IMR-90 (cell line): ENCODE results near the gene CD151. TPM values are rescaled to one million over a fixed set of nuclear protein-coding genes. Genes with fewer than 3 reads are reported as not detected.

Source experiments
- ATAC-seq: fragments of 200-7000 bp; cut with Tn5 transposase; 2 replicates; pipeline ENCODE4 v1.9.1; 2020; ENCODE audit warnings: low read depth, mild to moderate bottlenecking, moderate library complexity
- BruUV-seq: library from RNA; stranded (reverse); fragments of 400-500 nt; replicated peaks from 2 replicates; lab custom pipeline; 2021; lab: Mats Ljungman, UMichigan
- CTCF ChIA-PET: fragments of 300-600 bp; formaldehyde crosslinking; extraction: SDS; loops from one replicate; lab custom pipeline; 2021; ENCODE audit warnings: antibody characterized with exemption; lab: Yijun Ruan, JAX
- POLR2A ChIA-PET: fragments of 300-600 bp; sonication (Branson Sonifier 250); formaldehyde crosslinking; loops from one replicate; lab custom pipeline; 2022; ENCODE audit warnings: antibody characterized with exemption; ENCODE audit not compliant: unreplicated experiment; lab: Charles Lee
- DNase-seq: peaks from one replicate; pipeline ENCODE4 v3.0.0; 2013
- H2AFZ ChIP-seq: replicated peaks from 2 replicates; pipeline ENCODE3; 2013; ENCODE audit warnings: low read length, mild to moderate bottlenecking; ENCODE audit not compliant: poor library complexity
- H2AK5ac ChIP-seq: 2 replicates; pipeline ENCODE4 v1.6.1; 2013; ENCODE audit warnings: low read depth, low read length, inconsistent platforms
- H2AK9ac ChIP-seq: replicated peaks from 2 replicates; pipeline ENCODE3; 2013; ENCODE audit warnings: mild to moderate bottlenecking, low read depth, low read length, moderate library complexity; ENCODE audit not compliant: poor library complexity
- H2BK120ac ChIP-seq: 2 replicates; pipeline ENCODE4 v1.6.1; 2013; ENCODE audit warnings: low read depth, low read length, inconsistent platforms
- H2BK15ac ChIP-seq: 3 replicates; pipeline ENCODE4 v1.6.1; 2013; ENCODE audit warnings: low read depth, low read length, inconsistent platforms
- H2BK20ac ChIP-seq: 2 replicates; pipeline ENCODE4 v1.6.1; 2013; ENCODE audit warnings: low read depth, mild to moderate bottlenecking, inconsistent platforms, low read length, moderate library complexity
- H2BK5ac ChIP-seq: 2 replicates; pipeline ENCODE4 v1.6.1; 2013; ENCODE audit warnings: mild to moderate bottlenecking, low read depth, low read length, inconsistent platforms; ENCODE audit not compliant: poor library complexity, severe bottlenecking
- H3K14ac ChIP-seq: replicated peaks from 2 replicates; pipeline ENCODE4 v1.6.1; 2013; ENCODE audit warnings: low read depth, low read length, inconsistent platforms
- H3K18ac ChIP-seq: 2 replicates; pipeline ENCODE4 v1.6.1; 2013; ENCODE audit warnings: low read depth, low read length, control low read depth
- H3K23ac ChIP-seq: 2 replicates; pipeline ENCODE4 v1.6.1; 2013; ENCODE audit warnings: low read depth, low read length, inconsistent platforms
- H3K27ac ChIP-seq: 2 replicates; pipeline ENCODE4 v1.5.1; 2013; ENCODE audit warnings: mild to moderate bottlenecking, control low read depth, low read length; ENCODE audit not compliant: insufficient read depth
- H3K27me3 ChIP-seq: 2 replicates; pipeline ENCODE4 v1.6.1; 2013; ENCODE audit warnings: low read length; ENCODE audit not compliant: control insufficient read depth, insufficient read depth
- H3K36me3 ChIP-seq: 2 replicates; pipeline ENCODE4 v1.6.1; 2013; ENCODE audit warnings: low read length, mixed read lengths; ENCODE audit not compliant: control insufficient read depth, insufficient read depth
- H3K4ac ChIP-seq: 2 replicates; pipeline ENCODE4 v1.6.1; 2013; ENCODE audit warnings: low read depth, low read length, inconsistent platforms
- H3K4me1 ChIP-seq: 2 replicates; pipeline ENCODE4 v1.6.1; 2013; ENCODE audit warnings: low read length, mixed read lengths; ENCODE audit not compliant: control insufficient read depth, insufficient read depth
- H3K4me2 ChIP-seq: 2 replicates; pipeline ENCODE4 v1.6.1; 2013; ENCODE audit warnings: low read depth, mild to moderate bottlenecking, control low read depth, low read length, moderate library complexity
- H3K4me3 ChIP-seq: 2 replicates; pipeline ENCODE4 v1.5.1; 2013; ENCODE audit warnings: low read depth, mild to moderate bottlenecking, control low read depth, low read length, moderate library complexity; ENCODE audit not compliant: insufficient read depth
- H3K56ac ChIP-seq: 2 replicates; pipeline ENCODE4 v1.6.1; 2013; ENCODE audit warnings: low read length, inconsistent platforms; ENCODE audit not compliant: insufficient read depth; ENCODE audit errors: extremely low read depth
- H3K79me1 ChIP-seq, 2 experiments: 2 replicates each; pipeline ENCODE4 v1.6.1; 2013; ENCODE audit warnings: low read length in 2 of 2, inconsistent platforms in 1 of 2, low read depth in 1 of 2
- H3K9ac ChIP-seq: 2 replicates; pipeline ENCODE4 v1.6.1; 2013; ENCODE audit warnings: low read depth, low read length, control low read depth
- H3K9me1 ChIP-seq: 2 replicates; pipeline ENCODE4 v1.6.1; 2013; ENCODE audit warnings: low read length, inconsistent platforms; ENCODE audit not compliant: insufficient read depth
- H3K9me3 ChIP-seq: 2 replicates; pipeline ENCODE4 v1.6.1; 2013; ENCODE audit warnings: low read length; ENCODE audit not compliant: control insufficient read depth, insufficient read depth
- H4K20me1 ChIP-seq: 2 replicates; pipeline ENCODE4 v1.6.1; 2013; ENCODE audit warnings: low read length, inconsistent platforms; ENCODE audit not compliant: insufficient read depth
- H4K5ac ChIP-seq: 2 replicates; pipeline ENCODE4 v1.6.1; 2013; ENCODE audit warnings: mild to moderate bottlenecking, low read depth, low read length, control low read depth
- H4K8ac ChIP-seq, 2 experiments: 2 replicates each; pipeline ENCODE4 v1.6.1; 2013; ENCODE audit warnings: low read depth in 2 of 2, low read length in 2 of 2, control low read depth in 1 of 2, inconsistent platforms in 1 of 2
- H4K91ac ChIP-seq: 2 replicates; pipeline ENCODE4 v1.6.1; 2013; ENCODE audit warnings: low read depth, low read length, inconsistent platforms; ENCODE audit not compliant: insufficient read depth
- BHLHE40 ChIP-seq: fragments of 150-350 bp; IDR thresholded peaks from 2 replicates; pipeline ENCODE4 v1.6.1; 2016; ENCODE audit warnings: mild to moderate bottlenecking, low read depth, low read length
- CEBPB ChIP-seq: IDR thresholded peaks from 2 replicates; pipeline ENCODE4 v1.6.1; 2012; ENCODE audit warnings: low read depth, low read length, improper control_type of control experiment
- CTCF ChIP-seq: conservative IDR thresholded peaks from 2 replicates; pipeline ENCODE4 v1.5.1; 2012; ENCODE audit warnings: mild to moderate bottlenecking, low read depth, low read length, improper control_type of control experiment
- ELK1 ChIP-seq: fragments of 150-350 bp; IDR thresholded peaks from 2 replicates; pipeline ENCODE4 v1.6.1; 2016; ENCODE audit warnings: low read depth, mild to moderate bottlenecking, low read length, moderate library complexity, borderline replicate concordance
- MAFK ChIP-seq: IDR thresholded peaks from 2 replicates; pipeline ENCODE4 v1.6.1; 2012; ENCODE audit warnings: low read depth, low read length, improper control_type of control experiment
- MAZ ChIP-seq: IDR thresholded peaks from 2 replicates; pipeline ENCODE4 v1.6.1; 2012; ENCODE audit warnings: low read depth, mild to moderate bottlenecking, low read length, improper control_type of control experiment, moderate library complexity, borderline replicate concordance
- NFE2L2 ChIP-seq: fragments of 150-350 bp; IDR thresholded peaks from 2 replicates; pipeline ENCODE4 v1.6.1; 2016; ENCODE audit warnings: low read depth, mild to moderate bottlenecking, low read length
- POLR2A ChIP-seq: IDR thresholded peaks from 2 replicates; pipeline ENCODE4 v1.6.1; 2012; ENCODE audit warnings: mild to moderate bottlenecking, low read depth, low read length
- RAD21 ChIP-seq: IDR thresholded peaks from 2 replicates; pipeline ENCODE4 v1.6.1; 2012; ENCODE audit warnings: low read length, improper control_type of control experiment
- RCOR1 ChIP-seq: IDR thresholded peaks from 2 replicates; pipeline ENCODE4 v1.6.1; 2012; ENCODE audit warnings: mild to moderate bottlenecking, low read length, improper control_type of control experiment; ENCODE audit not compliant: insufficient replicate concordance
- RFX5 ChIP-seq: IDR thresholded peaks from 2 replicates; pipeline ENCODE4 v1.8.0; 2012; ENCODE audit warnings: low read depth, mild to moderate bottlenecking, low read length, moderate library complexity
- SMC3 ChIP-seq: fragments of 150-350 bp; IDR thresholded peaks from 2 replicates; pipeline ENCODE4 v1.6.1; 2016; ENCODE audit warnings: low read depth, mild to moderate bottlenecking, antibody characterized with exemption, low read length, moderate library complexity
- USF2 ChIP-seq: fragments of 150-350 bp; IDR thresholded peaks from 2 replicates; pipeline ENCODE4 v1.6.1; 2017; ENCODE audit warnings: mild to moderate bottlenecking, antibody characterized with exemption, low read length, low read depth
- WGBS, 2 experiments: methylation state at CpG; one replicate each; pipeline versions ENCODE4 v1.1.5 to v1.1.7; 2013; ENCODE audit warnings: missing lambda C conversion rate in 2 of 2; ENCODE audit not compliant: insufficient read length in 1 of 2; ENCODE audit errors: extremely low coverage in 2 of 2; 5-methylcytosine and 5-hydroxymethylcytosine counted together
- dilution Hi-C: fragments of 300-500 bp; cut with HindIII; formaldehyde crosslinking; loops from one replicate; pipeline ENCODE4 v1.14.3; 2018; ENCODE audit warnings: low sequenced_read_pairs; ENCODE audit not compliant: unreplicated experiment
- in situ Hi-C: fragments of 300-500 bp; cut with MboI; formaldehyde crosslinking; loops from 3 replicates; pipeline ENCODE4 v1.14.3; 2019; ENCODE audit warnings: low sequenced_read_pairs, inconsistent platforms, mixed read lengths
- intact Hi-C: fragments of 100-400 bp; cut with micrococcal nuclease; formaldehyde crosslinking; loops from 2 replicates; pipeline ENCODE4 v1.10.0; 2022
- polyA plus RNA-seq, 3 experiments: library from polyadenylated mRNA; depleted of rRNA; stranded (reverse); fragments of >200 nt; gene quantifications; 2 replicates each; pipeline ENCODE4 v1.2.3, GENCODE V29; 2012; ENCODE audit warnings: low replicate concordance in 1 of 3
- total RNA-seq: library from RNA; depleted of rRNA; stranded (reverse); fragments of >200 nt; gene quantifications from 2 replicates; pipeline ENCODE4 v1.2.3, GENCODE V29; 2012

CD151 gene
- total and polyA plus RNA-seq, 2 of the 4 experiments (the other 2 are of a cell fraction), result 1,150 to 1,267 TPM

- H2BK120ac ChIP-seq, result peak overlapping the region; percentile 41; the same call in 1 of the 2 replicates
- peak overlapping the region; percentile 67 for H3K27ac ChIP-seq
- dilution Hi-C loops (no loop called here), intact Hi-C loops (no loop called here), in situ Hi-C loops (no loop called here)
- H2AK5ac ChIP-seq, result peak overlapping the region; percentile 43; the same call in 1 of the 2 replicates
- H3K36me3 ChIP-seq, result peaks cover 16% of the 10 kb centered on the region
- peak overlapping the region; percentile 78 for H3K9ac ChIP-seq
- peak overlapping the region; percentile 62 for H4K5ac ChIP-seq
- peak overlapping the region; percentile 94 for H2AK9ac ChIP-seq
- DNase-seq (peak; percentile 73), ATAC-seq (peak; percentile 90)
- H4K8ac ChIP-seq, result peak overlapping the region; percentile 59 to 83; a peak in 2 of 4 replicates
- 0% methylated on average over 63 of the region's 96 CpGs; no CpG with 5 or more reads in 1 of the 2 experiments for WGBS, 2 experiments
- H3K23ac ChIP-seq, result no peak overlapping the region
- H3K79me1 ChIP-seq, result peaks cover 19 to 29% of the 10 kb centered on the region in 2 experiments
- H3K4me1 ChIP-seq, result peaks cover 21% of the 10 kb centered on the region
- H3K9me3 ChIP-seq, result no peaks in the 10 kb centered on the region
- H3K56ac ChIP-seq, result no peak overlapping the region
- H3K27me3 ChIP-seq, result no peaks in the 10 kb centered on the region
- peaks cover 28% of the 10 kb centered on the region for H4K20me1 ChIP-seq
- H2BK20ac ChIP-seq, result no peak overlapping the region
- peak overlapping the region; percentile 37 for H3K4ac ChIP-seq
- ChIA-PET CTCF (no interaction called here), POLR2A (interaction anchor here (0.5 to 1.8 kb wide), 10 partner anchors 8 to 156 kb away, joined by 4 to 13 read pairs (median 4); partner anchors contain the start of genes CRACR2B, PIDD1 and RPLP2)
- peak overlapping the region; percentile 76 for H4K91ac ChIP-seq
- peak overlapping the region; percentile 82 for H3K4me2 ChIP-seq
- H2AFZ ChIP-seq, result peak overlapping the region; percentile 95
- H3K4me3 ChIP-seq, result peak overlapping the region; percentile 87
- peak overlapping the region; percentile 13; the same call in 1 of the 3 replicates for H2BK15ac ChIP-seq
- H3K9me1 ChIP-seq, result peaks cover 13% of the 10 kb centered on the region
- no TSS peak for BruUV-seq
- H3K14ac ChIP-seq, result peak overlapping the region; percentile 6; the same call in 1 of the 2 replicates
- peak overlapping the region; percentile 24; the same call in 1 of the 2 replicates for H3K18ac ChIP-seq
- H2BK5ac ChIP-seq, result peak overlapping the region; percentile 73
- TF ChIP-seq SMC3 (no peak), MAFK (no peak), NFE2L2 (no peak), MAZ (peak; percentile 45; the same call in 1 of the 2 replicates), RFX5 (no peak), ELK1 (no peak), BHLHE40 (no peak), RCOR1 (no peak), RAD21 (no peak), USF2 (no peak), POLR2A (peak; percentile 96), CTCF (0 out of 2 replicates have a peak, but pooled peaks have one; percentile 9), CEBPB (no peak)
Observed at GRCh38 chr11:819129-819931, 13.4 kb upstream of the CD151 start.
